Thyroid gland (tissue), 4 donors: Measurements from ENCODE around the gene CX3CL1.

Experiments used
- POLR2A ChIP-seq, 2 donors: fragments of 450-650 bp; IDR thresholded peaks; one replicate each; pipeline ENCODE4 v1.6.1; 2017; ENCODE audit warnings: antibody characterized with exemption in 2 of 2, mild to moderate bottlenecking in 2 of 2, moderate library complexity in 1 of 2
- TF ChIP-seq, protein P1 (sequence below), 6 experiments: fragments of 200-600 bp in 3 of 6; fragments of 450-650 bp in 3 of 6; sonication (generic) in 3 of 6; IDR thresholded peaks; one replicate each; pipeline ENCODE4 v1.5.1; 2016 to 2019; ENCODE audit warnings: antibody characterized with exemption in 6 of 6, mild to moderate bottlenecking in 2 of 6, inconsistent platforms in 1 of 6, moderate library complexity in 1 of 6

DNA sequence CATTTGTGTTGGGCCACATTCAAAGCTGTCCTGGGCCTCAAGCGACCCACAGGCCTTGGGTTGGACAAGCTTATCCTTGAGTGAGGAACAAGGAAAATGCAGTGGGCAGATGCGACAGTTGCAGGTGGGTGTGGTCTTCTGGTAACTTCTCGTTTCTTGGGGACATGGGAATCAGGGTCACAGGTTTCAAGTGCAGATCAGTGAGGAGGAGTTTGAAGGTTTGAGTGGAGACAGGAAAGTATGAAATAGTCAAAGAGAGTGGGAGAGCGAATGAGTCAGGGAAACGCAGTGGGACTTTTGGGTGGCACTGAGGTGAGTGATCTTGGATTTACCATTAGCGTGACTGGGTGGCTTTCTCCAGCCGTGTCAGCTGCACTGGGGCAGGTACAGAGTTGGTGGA, 29.1 kb upstream of the CX3CL1 start:
- TF ChIP-seq, protein P1, sequence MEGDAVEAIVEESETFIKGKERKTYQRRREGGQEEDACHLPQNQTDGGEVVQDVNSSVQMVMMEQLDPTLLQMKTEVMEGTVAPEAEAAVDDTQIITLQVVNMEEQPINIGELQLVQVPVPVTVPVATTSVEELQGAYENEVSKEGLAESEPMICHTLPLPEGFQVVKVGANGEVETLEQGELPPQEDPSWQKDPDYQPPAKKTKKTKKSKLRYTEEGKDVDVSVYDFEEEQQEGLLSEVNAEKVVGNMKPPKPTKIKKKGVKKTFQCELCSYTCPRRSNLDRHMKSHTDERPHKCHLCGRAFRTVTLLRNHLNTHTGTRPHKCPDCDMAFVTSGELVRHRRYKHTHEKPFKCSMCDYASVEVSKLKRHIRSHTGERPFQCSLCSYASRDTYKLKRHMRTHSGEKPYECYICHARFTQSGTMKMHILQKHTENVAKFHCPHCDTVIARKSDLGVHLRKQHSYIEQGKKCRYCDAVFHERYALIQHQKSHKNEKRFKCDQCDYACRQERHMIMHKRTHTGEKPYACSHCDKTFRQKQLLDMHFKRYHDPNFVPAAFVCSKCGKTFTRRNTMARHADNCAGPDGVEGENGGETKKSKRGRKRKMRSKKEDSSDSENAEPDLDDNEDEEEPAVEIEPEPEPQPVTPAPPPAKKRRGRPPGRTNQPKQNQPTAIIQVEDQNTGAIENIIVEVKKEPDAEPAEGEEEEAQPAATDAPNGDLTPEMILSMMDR (IDR thresholded peaks at IDR 0.05), result no peak
- TF ChIP-seq POLR2A (IDR thresholded peaks at IDR 0.05), result no peak
